Keratinocyte (primary cell): Measurements from ENCODE around the gene ILK. TPM values are rescaled to one million over a fixed set of nuclear protein-coding genes. Genes with fewer than 3 reads are reported as not detected.

ENCODE experiments used
- DNase-seq: peaks from one replicate; pipeline ENCODE4 v3.0.0-alpha.2; 2011; ENCODE audit warnings: low read depth, missing footprints, low spot score
- FAIRE-seq: peaks from 2 replicates; lab custom pipeline; 2011; peaks lifted over from hg19 to GRCh38; lab: Jason Lieb, UNC
- H2AFZ ChIP-seq: 2 replicates; pipeline ENCODE4 v1.6.0; 2012; ENCODE audit warnings: low read length, control low read depth, inconsistent platforms; ENCODE audit not compliant: control insufficient read depth
- H3K27ac ChIP-seq: 2 replicates; pipeline ENCODE4 v1.5.1; 2011; ENCODE audit warnings: low read length; ENCODE audit not compliant: control insufficient read depth, insufficient read depth
- H3K27me3 ChIP-seq: 3 replicates; pipeline ENCODE4 v1.6.0; 2011; ENCODE audit warnings: low read length; ENCODE audit not compliant: control insufficient read depth, insufficient read depth; ENCODE audit errors: extremely low read depth
- H3K36me3 ChIP-seq, 2 experiments: 2 replicates in 1 of 2; 3 replicates in 1 of 2; pipeline ENCODE4 v1.5.1; 2011; ENCODE audit warnings: low read length in 2 of 2, mild to moderate bottlenecking in 1 of 2; ENCODE audit not compliant: control insufficient read depth in 2 of 2, insufficient read depth in 2 of 2; ENCODE audit errors: extremely low read depth in 1 of 2
- H3K4me1 ChIP-seq: 3 replicates; pipeline ENCODE4 v1.5.1; 2011; ENCODE audit warnings: low read length; ENCODE audit not compliant: control insufficient read depth, insufficient read depth; ENCODE audit errors: extremely low read depth
- H3K4me2 ChIP-seq: 3 replicates; pipeline ENCODE4 v1.6.0; 2011; ENCODE audit warnings: low read depth, low read length; ENCODE audit not compliant: control insufficient read depth, insufficient read depth; ENCODE audit errors: extremely low read depth
- H3K4me3 ChIP-seq, 3 experiments: fragments of 200-600 bp in 1 of 3; sonication (generic) in 1 of 3; 2 replicates in 2 of 3; 3 replicates in 1 of 3; pipeline ENCODE4 v1.5.1; 2011 to 2016; ENCODE audit warnings: low read length in 3 of 3, mild to moderate bottlenecking in 3 of 3, control low read depth in 2 of 3, inconsistent platforms in 1 of 3, low read depth in 1 of 3, mixed read lengths in 1 of 3, mixed run types in 1 of 3, moderate library complexity in 1 of 3; ENCODE audit not compliant: control insufficient read depth in 2 of 3, insufficient read depth in 2 of 3; ENCODE audit errors: extremely low read depth in 1 of 3
- H3K79me2 ChIP-seq: 2 replicates; pipeline ENCODE4 v1.6.0; 2012; ENCODE audit warnings: low read length; ENCODE audit not compliant: control insufficient read depth, insufficient read depth
- H3K9ac ChIP-seq: 3 replicates; pipeline ENCODE4 v1.6.0; 2011; ENCODE audit warnings: low read length; ENCODE audit not compliant: control insufficient read depth, insufficient read depth; ENCODE audit errors: extremely low read depth
- H3K9me1 ChIP-seq: 3 replicates; pipeline ENCODE4 v1.6.0; 2011; ENCODE audit warnings: low read length; ENCODE audit not compliant: control insufficient read depth, insufficient read depth; ENCODE audit errors: extremely low read depth
- H3K9me3 ChIP-seq: 2 replicates; pipeline ENCODE4 v1.5.1; 2012; ENCODE audit warnings: low read depth, low read length; ENCODE audit not compliant: control insufficient read depth
- H4K20me1 ChIP-seq: 3 replicates; pipeline ENCODE4 v1.6.0; 2011; ENCODE audit warnings: low read length; ENCODE audit not compliant: control insufficient read depth, insufficient read depth; ENCODE audit errors: extremely low read depth
- CTCF ChIP-seq, 3 experiments: IDR thresholded peaks in 1 of 3; conservative IDR thresholded peaks in 1 of 3; optimal IDR thresholded peaks in 1 of 3; 2 replicates in 2 of 3; 3 replicates in 1 of 3; pipeline versions ENCODE3 to v1.5.1; 2011; ENCODE audit warnings: low read length in 3 of 3, mild to moderate bottlenecking in 3 of 3, moderate library complexity in 2 of 3, control low read depth in 1 of 3, inconsistent platforms in 1 of 3; ENCODE audit not compliant: insufficient read depth in 2 of 3; ENCODE audit errors: extremely low read depth in 1 of 3
- EZH2 ChIP-seq: IDR thresholded peaks from one replicate; pipeline ENCODE4 v1.6.1; 2012; ENCODE audit warnings: inconsistent platforms, mild to moderate bottlenecking, low read length, moderate library complexity
- dilution Hi-C: fragments of 300-500 bp; cut with MboI; formaldehyde crosslinking; loops from one replicate; pipeline ENCODE4 v1.7.0; 2020; ENCODE audit warnings: low sequenced_read_pairs; ENCODE audit not compliant: extremely low pct_ligation_motif_present
- polyA plus RNA-seq, 5 experiments: library from polyadenylated mRNA; depleted of rRNA in 3 of 5; stranded (reverse) in 3 of 5; stranded (forward) in 1 of 5; unstranded in 1 of 5; fragments of >200 nt; gene quantifications; 1 replicate in 1 of 5; 2 replicates in 3 of 5; 3 replicates in 1 of 5; pipeline versions ENCODE4 v1.2.1 to v1.2.3, GENCODE V29; 2011 to 2012; ENCODE audit warnings: missing spikeins in 2 of 5, low read depth in 1 of 5, low replicate concordance in 1 of 5

Gene ILK
- polyA plus RNA-seq, 1 donor (not counting 4 experiments of a cell fraction or from before 2014, with no cell fraction given): 117 TPM

GRCh38 chr11:6646918-6647679 lies 43.5 kb downstream of the ILK start:
- no peaks in the 10 kb centered on the region for H3K79me2 ChIP-seq
- no peak overlapping the region for H3K9ac ChIP-seq
- H3K4me2 ChIP-seq: no peak overlapping the region
- dilution Hi-C loops: no loop called here
- peaks cover 14% of the 10 kb centered on the region for H3K27me3 ChIP-seq
- no peaks in the 10 kb centered on the region for H4K20me1 ChIP-seq
- DNase-seq: no peak
- H3K36me3 ChIP-seq: no peaks in the 10 kb centered on the region
- H2AFZ ChIP-seq: no peak overlapping the region
- H3K9me1 ChIP-seq: no peaks in the 10 kb centered on the region
- no peaks in the 10 kb centered on the region for H3K4me1 ChIP-seq
- H3K27ac ChIP-seq: no peak overlapping the region
- FAIRE-seq: no peak
- H3K9me3 ChIP-seq: no peaks in the 10 kb centered on the region
- no peak overlapping the region for H3K4me3 ChIP-seq
- TF ChIP-seq CTCF (optimal IDR thresholded peaks at IDR 0.05 in 1 of 3, IDR thresholded peaks at IDR 0.05 in 1 of 3, conservative IDR thresholded peaks at IDR 0.05 in 1 of 3; ENCODE audit: extremely low read depth in 1 of 3, insufficient read depth in 2 of 3, low read length in 3 of 3) (no peak), EZH2 (no peak)

GRCh38 chr11:6647836-6648235 lies 44.3 kb downstream of the ILK start:
- FAIRE-seq (no peak), DNase-seq (no peak)
- H3K9me1 ChIP-seq: no peaks in the 10 kb centered on the region
- H3K4me1 ChIP-seq: no peaks in the 10 kb centered on the region
- no peak overlapping the region for H3K4me3 ChIP-seq
- no peaks in the 10 kb centered on the region for H4K20me1 ChIP-seq
- H3K9ac ChIP-seq: no peak overlapping the region
- H3K79me2 ChIP-seq: no peaks in the 10 kb centered on the region
- H3K4me2 ChIP-seq: no peak overlapping the region
- peaks cover 22% of the 10 kb centered on the region for H3K27me3 ChIP-seq
- no peaks in the 10 kb centered on the region for H3K36me3 ChIP-seq
- no peak for TF ChIP-seq EZH2
- no peak overlapping the region for H3K27ac ChIP-seq
- no peak overlapping the region for H2AFZ ChIP-seq
- no peaks in the 10 kb centered on the region for H3K9me3 ChIP-seq
- dilution Hi-C loops: no loop called here
